ENCODE measurements around the gene YIF1A.

DNA sequence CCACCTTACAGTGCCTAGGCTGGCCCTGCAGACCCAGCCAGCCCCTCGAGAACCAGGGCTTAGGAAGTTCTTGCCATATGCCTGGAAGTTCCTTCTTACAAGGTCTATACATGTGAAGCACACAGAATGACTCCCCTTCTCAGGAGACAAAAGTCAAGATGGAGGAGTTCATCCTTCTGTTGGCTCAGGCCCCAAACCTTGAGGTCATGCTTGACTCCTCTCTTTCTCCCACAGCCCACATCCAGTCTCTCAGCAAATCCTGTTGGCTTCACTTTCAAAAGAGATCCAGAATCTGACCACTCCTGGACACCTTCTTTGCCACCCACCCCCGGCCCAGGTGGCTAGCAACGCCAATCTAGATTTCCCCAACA, 29.6 kb upstream of the YIF1A start:
- TF ChIP-seq EP300 (IDR thresholded peaks at IDR 0.05; ENCODE audit: borderline replicate concordance in 1 of 2, low read depth in 1 of 2, low read length in 1 of 2) (no peak), RAD21 (IDR thresholded peaks at IDR 0.05; ENCODE audit: low read length) (no peak)
- TF ChIP-seq, protein P1, sequence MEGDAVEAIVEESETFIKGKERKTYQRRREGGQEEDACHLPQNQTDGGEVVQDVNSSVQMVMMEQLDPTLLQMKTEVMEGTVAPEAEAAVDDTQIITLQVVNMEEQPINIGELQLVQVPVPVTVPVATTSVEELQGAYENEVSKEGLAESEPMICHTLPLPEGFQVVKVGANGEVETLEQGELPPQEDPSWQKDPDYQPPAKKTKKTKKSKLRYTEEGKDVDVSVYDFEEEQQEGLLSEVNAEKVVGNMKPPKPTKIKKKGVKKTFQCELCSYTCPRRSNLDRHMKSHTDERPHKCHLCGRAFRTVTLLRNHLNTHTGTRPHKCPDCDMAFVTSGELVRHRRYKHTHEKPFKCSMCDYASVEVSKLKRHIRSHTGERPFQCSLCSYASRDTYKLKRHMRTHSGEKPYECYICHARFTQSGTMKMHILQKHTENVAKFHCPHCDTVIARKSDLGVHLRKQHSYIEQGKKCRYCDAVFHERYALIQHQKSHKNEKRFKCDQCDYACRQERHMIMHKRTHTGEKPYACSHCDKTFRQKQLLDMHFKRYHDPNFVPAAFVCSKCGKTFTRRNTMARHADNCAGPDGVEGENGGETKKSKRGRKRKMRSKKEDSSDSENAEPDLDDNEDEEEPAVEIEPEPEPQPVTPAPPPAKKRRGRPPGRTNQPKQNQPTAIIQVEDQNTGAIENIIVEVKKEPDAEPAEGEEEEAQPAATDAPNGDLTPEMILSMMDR (IDR thresholded peaks at IDR 0.05): no peak

Measured in SK-N-SH (cell line).